Glutamatergic neuron (in vitro differentiated cells): ENCODE data around the gene BCAR3. TPM values are rescaled to one million over a fixed set of nuclear protein-coding genes. Genes with fewer than 3 reads are reported as not detected.
"Not testable (repeated sequence)": the region's sequence is repeated elsewhere in the genome, so short reads cannot be mapped to it uniquely, and the experiment has no call there.

Source experiments
- DNase-seq: peaks from one replicate; pipeline ENCODE4 v3.0.0; 2022
- H3K27ac Mint-ChIP-seq: one replicate; pipeline ENCODE4 v1.8.0; 2020; ENCODE audit warnings: mild to moderate bottlenecking, mixed read lengths, inconsistent platforms; ENCODE audit not compliant: unreplicated experiment
- H3K27me3 Mint-ChIP-seq: one replicate; pipeline ENCODE4 v1.8.0; 2020; ENCODE audit warnings: mild to moderate bottlenecking, moderate library complexity, mixed read lengths, inconsistent platforms; ENCODE audit not compliant: unreplicated experiment
- H3K36me3 Mint-ChIP-seq: one replicate; pipeline ENCODE4 v1.8.0; 2020; ENCODE audit warnings: mild to moderate bottlenecking, mixed read lengths, inconsistent platforms; ENCODE audit not compliant: unreplicated experiment
- H3K4me1 Mint-ChIP-seq: one replicate; pipeline ENCODE4 v1.8.0; 2020; ENCODE audit warnings: mild to moderate bottlenecking, low read depth, mixed read lengths, inconsistent platforms; ENCODE audit not compliant: unreplicated experiment
- H3K4me3 Mint-ChIP-seq: one replicate; pipeline ENCODE4 v1.8.0; 2020; ENCODE audit warnings: mild to moderate bottlenecking, mixed read lengths, inconsistent platforms; ENCODE audit not compliant: unreplicated experiment
- H3K9me3 Mint-ChIP-seq: one replicate; pipeline ENCODE4 v1.8.0; 2020; ENCODE audit warnings: mild to moderate bottlenecking, moderate library complexity, mixed read lengths, inconsistent platforms; ENCODE audit not compliant: unreplicated experiment
- total RNA-seq: library from RNA; stranded (reverse); fragmentation: NEBNext Ultra II Directional; extraction: Animal tissue kit (Norgen Biotek cat#: 25700); gene quantifications from one replicate; pipeline ENCODE4 v1.2.1, GENCODE V29; 2021; ENCODE audit not compliant: unreplicated experiment
- TF ChIP-seq, protein P1 (sequence below): fragments of 200-600 bp; sonication (generic); IDR thresholded peaks from one replicate; pipeline ENCODE4 v1.5.0; 2021; ENCODE audit not compliant: partially characterized antibody, unreplicated experiment

The BCAR3 gene
- total RNA-seq, 1 donor from 2014 or later = 12.8 TPM

DNA sequence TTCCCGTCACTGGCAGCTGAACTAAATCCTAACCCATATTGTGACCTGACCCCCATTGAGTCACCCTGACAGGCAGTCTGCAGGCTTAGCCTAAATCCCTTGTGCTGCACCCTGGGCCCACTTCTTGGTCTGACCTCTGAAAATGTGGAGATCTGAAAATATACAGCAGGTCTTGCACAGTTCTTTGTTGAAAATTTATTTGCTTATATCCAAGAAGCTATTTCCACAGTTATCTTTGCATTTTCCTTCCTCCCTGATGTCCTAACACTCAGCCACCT, 87.1 kb downstream of the BCAR3 start:
- TF ChIP-seq, protein P1, sequence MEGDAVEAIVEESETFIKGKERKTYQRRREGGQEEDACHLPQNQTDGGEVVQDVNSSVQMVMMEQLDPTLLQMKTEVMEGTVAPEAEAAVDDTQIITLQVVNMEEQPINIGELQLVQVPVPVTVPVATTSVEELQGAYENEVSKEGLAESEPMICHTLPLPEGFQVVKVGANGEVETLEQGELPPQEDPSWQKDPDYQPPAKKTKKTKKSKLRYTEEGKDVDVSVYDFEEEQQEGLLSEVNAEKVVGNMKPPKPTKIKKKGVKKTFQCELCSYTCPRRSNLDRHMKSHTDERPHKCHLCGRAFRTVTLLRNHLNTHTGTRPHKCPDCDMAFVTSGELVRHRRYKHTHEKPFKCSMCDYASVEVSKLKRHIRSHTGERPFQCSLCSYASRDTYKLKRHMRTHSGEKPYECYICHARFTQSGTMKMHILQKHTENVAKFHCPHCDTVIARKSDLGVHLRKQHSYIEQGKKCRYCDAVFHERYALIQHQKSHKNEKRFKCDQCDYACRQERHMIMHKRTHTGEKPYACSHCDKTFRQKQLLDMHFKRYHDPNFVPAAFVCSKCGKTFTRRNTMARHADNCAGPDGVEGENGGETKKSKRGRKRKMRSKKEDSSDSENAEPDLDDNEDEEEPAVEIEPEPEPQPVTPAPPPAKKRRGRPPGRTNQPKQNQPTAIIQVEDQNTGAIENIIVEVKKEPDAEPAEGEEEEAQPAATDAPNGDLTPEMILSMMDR = no peak
- Mint-ChIP-seq H3K36me3 (no peaks in the 10 kb centered on the region), H3K27me3 (no peaks in the 10 kb centered on the region), H3K27ac (no peak overlapping the region), H3K4me3 (no peak overlapping the region), H3K9me3 (peaks cover 13% of the 10 kb centered on the region), H3K4me1 (peaks cover 55% of the 10 kb centered on the region)
- DNase-seq = no peak

DNA sequence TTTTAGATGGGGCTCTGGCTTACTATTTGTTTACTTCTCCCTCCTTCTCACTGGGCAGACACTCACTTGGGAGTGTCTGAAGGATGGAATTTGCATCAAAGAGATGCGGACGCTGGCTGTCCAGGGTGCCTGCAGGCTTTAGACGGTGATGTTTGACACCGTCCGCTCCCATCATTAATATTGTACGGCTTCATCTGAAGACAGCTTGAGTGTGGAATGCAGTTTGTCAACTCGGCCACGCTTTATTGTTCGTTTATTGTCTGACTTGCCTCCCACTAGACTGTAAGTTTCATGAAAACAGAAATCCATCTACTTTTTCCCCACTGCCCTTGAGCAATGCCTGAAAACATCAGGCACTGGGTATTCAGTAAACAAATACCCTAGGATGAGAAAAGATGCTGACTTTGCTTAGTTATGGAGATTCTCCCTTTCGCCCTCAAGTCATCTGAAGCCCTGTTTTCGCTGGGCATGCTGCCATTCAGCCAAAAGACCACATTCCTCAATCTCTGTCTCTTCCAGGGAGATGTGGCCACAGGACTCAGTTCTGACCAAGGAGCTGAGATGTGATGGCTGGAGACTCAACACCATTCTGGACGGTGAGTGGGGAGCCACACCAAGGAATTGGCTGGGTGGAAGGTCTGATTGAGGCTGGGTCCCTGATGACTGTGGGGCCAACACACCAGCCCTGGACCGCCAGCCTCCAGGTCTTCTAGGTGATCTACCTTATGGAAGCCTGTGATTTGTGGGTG, 87.6 kb downstream of the BCAR3 start:
- H3K4me3 Mint-ChIP-seq = no peak overlapping the region
- DNase-seq = no peak
- TF ChIP-seq, protein P1 = no peak
- no peaks in the 10 kb centered on the region for H3K36me3 Mint-ChIP-seq
- H3K27ac Mint-ChIP-seq = peak overlapping the region; percentile 19
- H3K4me1 Mint-ChIP-seq = peaks cover 50% of the 10 kb centered on the region
- peaks cover 13% of the 10 kb centered on the region for H3K9me3 Mint-ChIP-seq
- no peaks in the 10 kb centered on the region for H3K27me3 Mint-ChIP-seq

DNA sequence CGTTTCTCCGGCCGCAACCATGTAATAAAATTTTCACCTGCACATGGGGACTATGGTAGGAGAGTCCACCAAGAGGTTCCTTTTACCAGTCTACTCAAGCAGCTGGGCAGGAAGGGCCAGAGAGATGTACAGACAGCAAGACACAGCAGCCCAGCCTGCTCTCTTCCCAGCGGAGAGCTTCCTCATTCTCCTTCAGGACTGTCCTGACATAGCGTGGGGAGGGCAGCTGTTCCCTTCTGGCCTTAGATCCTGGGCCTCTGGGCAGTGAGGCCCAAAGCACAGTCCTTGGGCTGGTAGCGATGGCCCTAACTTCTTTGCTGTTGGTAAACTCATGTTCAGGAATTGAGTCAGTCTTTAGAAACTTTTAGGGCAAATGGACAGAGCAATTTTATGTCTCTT, 89.1 kb downstream of the BCAR3 start:
- H3K36me3 Mint-ChIP-seq = no peaks in the 10 kb centered on the region
- peaks cover 48% of the 10 kb centered on the region for H3K4me1 Mint-ChIP-seq
- no peaks in the 10 kb centered on the region for H3K27me3 Mint-ChIP-seq
- DNase-seq = no peak
- H3K27ac Mint-ChIP-seq = peak overlapping the region; percentile 39
- H3K4me3 Mint-ChIP-seq = no peak overlapping the region
- H3K9me3 Mint-ChIP-seq = peaks cover 7% of the 10 kb centered on the region
- TF ChIP-seq, protein P1 = no peak

DNA sequence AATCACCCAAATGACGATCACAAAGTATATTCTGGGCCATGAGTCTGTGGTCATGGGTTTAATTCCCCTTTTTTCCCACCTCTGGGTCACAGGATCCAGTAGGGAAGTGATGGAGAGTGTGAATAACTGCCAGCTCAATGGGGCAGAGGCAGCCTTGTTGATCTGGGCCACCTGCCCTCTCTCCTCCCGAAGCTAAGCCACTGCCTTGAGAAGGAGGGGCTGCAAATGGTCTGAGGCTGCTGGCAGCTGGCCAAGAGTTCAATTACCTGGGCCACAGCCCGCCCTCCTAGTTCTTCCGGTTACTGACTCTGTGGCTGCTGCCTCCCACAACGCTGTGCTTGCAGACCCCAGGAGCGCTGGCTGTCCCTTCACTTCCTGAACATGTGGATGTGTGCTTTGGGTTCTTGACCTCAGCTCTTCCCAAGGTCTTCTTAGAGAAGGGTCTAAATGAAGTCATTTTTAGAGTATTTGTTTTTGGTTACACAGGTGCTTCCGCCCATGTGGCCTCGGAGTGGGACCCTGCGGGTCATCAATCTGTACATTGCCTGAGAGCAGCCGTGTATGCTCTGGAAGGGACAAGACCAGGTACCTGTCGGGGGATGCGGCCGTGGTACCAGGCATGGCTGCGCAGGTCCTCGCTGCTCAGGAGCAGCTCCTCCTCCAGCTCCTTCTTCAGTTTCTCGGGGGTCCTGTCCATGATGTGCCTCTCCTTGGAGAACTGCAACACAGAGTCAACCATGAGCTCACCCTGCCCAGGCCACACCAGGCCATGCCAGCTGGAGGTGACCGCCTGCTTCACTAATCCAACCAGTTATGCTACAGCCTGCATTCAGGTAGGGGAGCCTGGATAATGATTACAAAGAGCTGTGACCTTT, 89.7 kb downstream of the BCAR3 start:
- H3K4me3 Mint-ChIP-seq = peak overlapping the region; percentile 21
- DNase-seq = peak; percentile 81
- peak overlapping the region; percentile 67 for H3K27ac Mint-ChIP-seq
- H3K36me3 Mint-ChIP-seq = no peaks in the 10 kb centered on the region
- no peaks in the 10 kb centered on the region for H3K27me3 Mint-ChIP-seq
- TF ChIP-seq, protein P1 = no peak
- peaks cover 7% of the 10 kb centered on the region for H3K9me3 Mint-ChIP-seq
- H3K4me1 Mint-ChIP-seq = peaks cover 51% of the 10 kb centered on the region

DNA sequence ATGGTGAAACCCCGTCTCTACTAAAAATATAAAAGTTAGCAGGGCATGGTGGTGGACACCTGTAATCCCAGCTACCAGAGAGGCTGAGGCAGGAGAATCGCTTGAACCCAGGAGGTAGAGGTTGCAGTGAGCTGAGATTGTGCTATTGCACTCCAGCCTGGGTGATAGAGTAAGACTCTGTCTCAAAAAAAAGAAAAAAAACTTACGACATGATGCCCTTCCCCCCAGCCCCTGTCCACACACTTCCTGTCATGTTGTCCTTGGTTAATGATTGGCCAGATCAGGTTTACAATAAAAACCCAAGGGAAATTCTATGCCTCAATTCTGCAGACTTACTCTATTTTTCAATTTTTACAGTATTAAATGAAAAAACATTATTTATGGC, 90.4 kb downstream of the BCAR3 start:
- not testable (repeated sequence) for H3K9me3 Mint-ChIP-seq, DNase-seq, H3K36me3 Mint-ChIP-seq, H3K4me3 Mint-ChIP-seq, H3K27me3 Mint-ChIP-seq
- Mint-ChIP-seq H3K27ac (peak overlapping the region; percentile 5), H3K4me1 (peaks cover 45% of the 10 kb centered on the region)
